SU-DHL-6 (cell line): Measurements from ENCODE around the gene SLC22A14.

Source experiments
- H2AFZ ChIP-seq: fragments of 200-600 bp; sonication (generic); 2 replicates; pipeline ENCODE4 v1.6.1; 2014; ENCODE audit warnings: low read depth, mild to moderate bottlenecking, moderate library complexity, mixed read lengths, antibody characterized with exemption, low read length; ENCODE audit not compliant: severe bottlenecking
- H3F3A ChIP-seq: fragments of 200-600 bp; shearing (Covaris generic); 2 replicates; pipeline ENCODE4 v1.6.0; 2016; ENCODE audit warnings: antibody characterized with exemption, mild to moderate bottlenecking; ENCODE audit not compliant: insufficient read depth
- H3K27ac ChIP-seq: fragments of 200-600 bp; sonication (generic); 2 replicates; pipeline ENCODE4 v1.5.1; 2016; ENCODE audit warnings: low read depth, mild to moderate bottlenecking, low read length, moderate library complexity, mixed read lengths
- H3K27me3 ChIP-seq: fragments of 200-600 bp; sonication (generic), shearing (Covaris generic); 2 replicates; pipeline ENCODE4 v1.6.0; 2014; ENCODE audit warnings: mild to moderate bottlenecking, low read length
- H3K36me3 ChIP-seq: fragments of 200-600 bp; sonication (generic); 2 replicates; pipeline ENCODE4 v1.6.1; 2014; ENCODE audit warnings: mild to moderate bottlenecking, low read length, mixed read lengths
- H3K4me2 ChIP-seq: fragments of 300-600, 200-600 bp; shearing (Covaris generic), sonication (generic); 2 replicates; pipeline ENCODE4 v1.6.0; 2014; ENCODE audit warnings: low read length, low read depth, mild to moderate bottlenecking; ENCODE audit not compliant: poor library complexity, severe bottlenecking
- H3K4me3 ChIP-seq: fragments of 200-600 bp; sonication (generic); 2 replicates; pipeline ENCODE4 v1.5.1; 2014; ENCODE audit warnings: antibody characterized with exemption, low read length, mild to moderate bottlenecking, mixed read lengths; ENCODE audit not compliant: insufficient read depth, poor library complexity, severe bottlenecking
- H3K79me2 ChIP-seq: fragments of 200-600 bp; sonication (generic); 2 replicates; pipeline ENCODE4 v1.6.1; 2014; ENCODE audit warnings: mild to moderate bottlenecking, low read length, moderate library complexity; ENCODE audit not compliant: insufficient read depth
- H3K9ac ChIP-seq: fragments of 200-600 bp; sonication (generic); 2 replicates; pipeline ENCODE4 v1.7.0; 2014; ENCODE audit warnings: mild to moderate bottlenecking, low read length
- H3K9me2 ChIP-seq: fragments of 200-600 bp; sonication (generic); replicated peaks from 2 replicates; pipeline ENCODE4 v1.6.1; 2014; ENCODE audit warnings: low read length; ENCODE audit not compliant: insufficient read depth
- H3K9me3 ChIP-seq: fragments of 200-600 bp; sonication (generic); 2 replicates; pipeline ENCODE4 v1.6.1; 2014; ENCODE audit warnings: low read length, mixed read lengths; ENCODE audit not compliant: insufficient read depth
- H4K20me1 ChIP-seq: fragments of 200-600 bp; sonication (generic); 2 replicates; pipeline ENCODE4 v1.6.1; 2014; ENCODE audit warnings: low read depth, mild to moderate bottlenecking, antibody characterized with exemption, low read length, moderate library complexity, mixed read lengths
- CTCF ChIP-seq: fragments of 200-600 bp; sonication (generic); IDR thresholded peaks from one replicate; pipeline ENCODE4 v1.5.1; 2017; ENCODE audit warnings: antibody characterized with exemption, mild to moderate bottlenecking, low read length, moderate library complexity; ENCODE audit not compliant: insufficient read depth, poor library complexity, severe bottlenecking
- EZH2phosphoT487 ChIP-seq: fragments of 200-600 bp; sonication (generic), shearing (Covaris generic); conservative IDR thresholded peaks from 2 replicates; pipeline ENCODE4 v1.6.1; 2018; ENCODE audit warnings: mild to moderate bottlenecking, antibody characterized with exemption, low read length, moderate library complexity, mixed read lengths

Gene SLC22A14

GRCh38 chr3:38266810-38267209 lies 15.3 kb upstream of the SLC22A14 start:
- no peak overlapping the region for H3K4me3 ChIP-seq
- H3K9ac ChIP-seq = no peak overlapping the region
- no peak overlapping the region for H2AFZ ChIP-seq
- no peaks in the 10 kb centered on the region for H3K36me3 ChIP-seq
- no peaks in the 10 kb centered on the region for H3K9me3 ChIP-seq
- no peaks in the 10 kb centered on the region for H3K9me2 ChIP-seq
- H3K27ac ChIP-seq = no peak overlapping the region
- TF ChIP-seq CTCF = no peak
- no peak for TF ChIP-seq EZH2phosphoT487
- no peak overlapping the region for H3K4me2 ChIP-seq
- H4K20me1 ChIP-seq = no peaks in the 10 kb centered on the region
- H3F3A ChIP-seq = 0 out of 2 replicates have a peak, but pooled peaks cover 4% of the 10 kb centered on the region
- no peaks in the 10 kb centered on the region for H3K27me3 ChIP-seq
- no peaks in the 10 kb centered on the region for H3K79me2 ChIP-seq

DNA sequence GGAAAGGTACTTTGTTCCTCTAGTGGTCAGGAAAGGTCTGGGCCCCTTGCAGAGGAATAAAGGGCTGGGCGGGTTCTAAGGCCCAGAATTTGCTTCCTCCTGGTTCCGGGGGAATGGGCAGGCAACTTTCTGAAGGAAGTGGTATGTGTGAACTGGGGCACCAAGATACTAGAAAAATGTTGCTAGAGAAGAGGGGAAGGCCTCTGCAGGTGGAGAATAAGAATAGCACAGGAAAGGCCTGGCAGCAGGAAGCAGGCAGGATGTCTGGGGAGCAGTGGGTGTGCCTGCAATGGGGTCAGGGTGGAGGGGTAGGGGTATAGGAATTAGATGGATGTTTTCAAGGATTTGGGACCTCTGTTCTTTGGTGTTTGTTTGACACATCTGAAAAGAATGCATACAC lies 14.4 kb upstream of the SLC22A14 start:
- H3K4me2 ChIP-seq = no peak overlapping the region
- H3K27ac ChIP-seq = no peak overlapping the region
- no peaks in the 10 kb centered on the region for H3K27me3 ChIP-seq
- no peaks in the 10 kb centered on the region for H3K36me3 ChIP-seq
- no peak for TF ChIP-seq EZH2phosphoT487
- H3K4me3 ChIP-seq = no peak overlapping the region
- H3F3A ChIP-seq = 0 out of 2 replicates have a peak, but pooled peaks cover 4% of the 10 kb centered on the region
- no peak overlapping the region for H3K9ac ChIP-seq
- no peaks in the 10 kb centered on the region for H4K20me1 ChIP-seq
- no peaks in the 10 kb centered on the region for H3K9me2 ChIP-seq
- H2AFZ ChIP-seq = no peak overlapping the region
- no peaks in the 10 kb centered on the region for H3K9me3 ChIP-seq
- H3K79me2 ChIP-seq = no peaks in the 10 kb centered on the region

DNA sequence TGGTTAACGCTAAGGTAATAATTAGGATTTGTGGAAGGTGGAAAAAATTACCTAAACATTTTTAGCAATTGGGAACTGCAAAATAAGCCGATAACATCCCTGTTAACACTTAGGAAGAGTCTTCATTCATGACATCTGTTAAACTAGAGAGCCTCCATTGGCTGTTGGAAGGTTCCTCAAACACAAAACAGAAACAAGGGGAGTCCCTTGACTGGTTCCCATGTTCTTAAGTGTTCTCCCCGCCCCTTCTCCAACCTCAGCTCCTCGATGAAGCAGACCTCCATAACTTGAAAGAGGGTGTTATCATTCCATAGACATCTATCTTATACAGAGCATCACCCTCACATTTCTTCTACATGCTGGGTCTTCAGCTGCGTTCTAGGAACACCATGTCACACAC lies 14.0 kb upstream of the SLC22A14 start:
- no peak for TF ChIP-seq EZH2phosphoT487
- TF ChIP-seq CTCF = no peak
- H2AFZ ChIP-seq = no peak overlapping the region
- no peaks in the 10 kb centered on the region for H3K79me2 ChIP-seq
- H3K9ac ChIP-seq = no peak overlapping the region
- no peaks in the 10 kb centered on the region for H3K9me3 ChIP-seq
- H3K4me3 ChIP-seq = no peak overlapping the region
- no peak overlapping the region for H3K4me2 ChIP-seq
- no peaks in the 10 kb centered on the region for H3K9me2 ChIP-seq
- no peak overlapping the region for H3K27ac ChIP-seq
- no peaks in the 10 kb centered on the region for H3K36me3 ChIP-seq
- no peaks in the 10 kb centered on the region for H4K20me1 ChIP-seq
- 0 out of 2 replicates have a peak, but pooled peaks cover 4% of the 10 kb centered on the region for H3F3A ChIP-seq
- H3K27me3 ChIP-seq = no peaks in the 10 kb centered on the region

DNA sequence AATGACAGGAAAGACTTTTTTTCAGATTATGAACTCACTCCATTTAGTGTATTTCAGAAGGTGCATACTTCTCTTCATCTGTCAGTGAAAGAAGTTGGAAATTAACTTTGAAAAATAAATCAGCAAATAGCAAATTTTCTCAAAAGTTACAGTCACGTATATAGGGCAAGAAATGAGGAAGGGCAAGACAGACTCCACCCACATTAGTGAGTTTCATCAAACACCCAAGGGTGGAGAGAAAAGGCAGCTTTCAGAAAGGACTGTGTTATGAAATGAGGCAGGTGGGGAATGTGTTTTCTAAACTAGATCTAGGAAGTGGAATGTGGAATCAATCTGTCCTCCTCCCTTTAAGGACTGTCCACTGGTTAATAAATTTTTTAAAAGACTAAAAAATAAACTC lies 13.6 kb upstream of the SLC22A14 start:
- Histone ChIP-seq H3K27ac (no peak overlapping the region), H3K4me3 (no peak overlapping the region), H3K79me2 (no peaks in the 10 kb centered on the region), H2AFZ (no peak overlapping the region), H4K20me1 (no peaks in the 10 kb centered on the region), H3K9me3 (no peaks in the 10 kb centered on the region), H3K4me2 (no peak overlapping the region), H3K27me3 (no peaks in the 10 kb centered on the region), H3K36me3 (no peaks in the 10 kb centered on the region), H3F3A (0 out of 2 replicates have a peak, but pooled peaks cover 4% of the 10 kb centered on the region), H3K9ac (no peak overlapping the region), H3K9me2 (no peaks in the 10 kb centered on the region)
- TF ChIP-seq CTCF (no peak), EZH2phosphoT487 (no peak)
